Pancreas (tissue), 10 donors: ENCODE measurements around the gene GNG3. TPM values are rescaled to one million over a fixed set of nuclear protein-coding genes. Genes with fewer than 3 reads are reported as not detected.

Source experiments
- ATAC-seq, 4 donors: fragments of 200-7000 bp; cut with Tn5 transposase; one replicate each; pipeline versions ENCODE4 v1.8.0 to v1.9.1; 2020; ENCODE audit warnings: mild to moderate bottlenecking in 4 of 4, moderate library complexity in 4 of 4
- DNase-seq, 6 donors: peaks; one replicate each; pipeline ENCODE4 v3.0.0-alpha.2; 2020
- FAIRE-seq: peaks from 2 replicates; lab custom pipeline; 2012; peaks lifted over from hg19 to GRCh38; lab: Jason Lieb, UNC
- H3K27ac ChIP-seq, 4 donors: fragments of 200-600 bp; sonication (generic); 1 replicate in 3 of 4; 2 replicates in 1 of 4; pipeline versions ENCODE4 v1.5.0 to v1.8.0; 2020
- H3K27me3 ChIP-seq, 4 donors: fragments of 200-600 bp; one replicate each; pipeline ENCODE4 v1.8.0; 2021
- H3K36me3 ChIP-seq, 3 donors: fragments of 200-600 bp; sonication (generic) in 1 of 3; one replicate each; pipeline versions ENCODE4 v1.5.0 to v1.8.0; 2020 to 2021
- H3K4me1 ChIP-seq, 3 donors: fragments of 200-600 bp; one replicate each; pipeline ENCODE4 v1.8.0; 2021
- H3K4me3 ChIP-seq, 4 donors: fragments of 200-600 bp; sonication (generic) in 2 of 4; one replicate each; pipeline versions ENCODE4 v1.5.0 to v1.8.0; 2020 to 2021
- H3K9me3 ChIP-seq, 4 donors: fragments of 200-600 bp; one replicate each; pipeline ENCODE4 v1.8.0; 2021
- WGBS, 2 donors: extraction: QIAGEN DNeasy Blood & Tissue Kit; methylation state at CpG; one replicate each; pipeline ENCODE4 v1.1.7; 2013; 5-methylcytosine and 5-hydroxymethylcytosine counted together
- intact Hi-C, 3 donors: fragments of 100-400 bp; cut with DNase I; formaldehyde crosslinking; loops; one replicate each; pipeline versions ENCODE4 v1.11.1 to v1.14.2; 2022
- polyA plus RNA-seq, 2 donors: library from polyadenylated mRNA; stranded (reverse); fragments of 200-250 nt; gene quantifications; one replicate each; pipeline ENCODE4 v1.2.3, GENCODE V29; 2013
- total RNA-seq, 6 donors: library from RNA; stranded (reverse); fragmentation: NEBNext Ultra II Directional in 4 of 6; extraction: Animal tissue kit (Norgen Biotek cat#: 25700) in 4 of 6; gene quantifications; one replicate each; pipeline versions ENCODE4 v1.2.1 to v1.2.4, GENCODE V29; 2021 to 2023
- TF ChIP-seq, protein P1 (sequence below), 4 donors: fragments of 200-600 bp; sonication (generic) in 3 of 4; IDR thresholded peaks; one replicate each; pipeline versions ENCODE4 v1.5.0 to v1.8.0; 2021; ENCODE audit warnings: antibody characterized with exemption in 4 of 4
- donor health status: healthy with polysubstance abuse.
- donor health status: DM: no; HTN: no; CAD: no; lungs with moderate emphysema.
- donor health status: DM: no; HTN: no; CAD: no.
- donor health status: control.
- donor health status: control.
- donor health status: Bipolar disorder and iron deficiency.
- donor health status: DM: yes; HTN: yes; CAD: no.
- donor health status: DM: no; HTN: no; CAD: no.
- donor health status: DM: no; HTN: no; CAD: no.
- donor health status: DM: yes; HTN: yes; CAD: no.

Gene GNG3
- total and polyA plus RNA-seq, 8 donors, result 0.19 to 0.37 (median 0.26) TPM; not detected in 5

DNA sequence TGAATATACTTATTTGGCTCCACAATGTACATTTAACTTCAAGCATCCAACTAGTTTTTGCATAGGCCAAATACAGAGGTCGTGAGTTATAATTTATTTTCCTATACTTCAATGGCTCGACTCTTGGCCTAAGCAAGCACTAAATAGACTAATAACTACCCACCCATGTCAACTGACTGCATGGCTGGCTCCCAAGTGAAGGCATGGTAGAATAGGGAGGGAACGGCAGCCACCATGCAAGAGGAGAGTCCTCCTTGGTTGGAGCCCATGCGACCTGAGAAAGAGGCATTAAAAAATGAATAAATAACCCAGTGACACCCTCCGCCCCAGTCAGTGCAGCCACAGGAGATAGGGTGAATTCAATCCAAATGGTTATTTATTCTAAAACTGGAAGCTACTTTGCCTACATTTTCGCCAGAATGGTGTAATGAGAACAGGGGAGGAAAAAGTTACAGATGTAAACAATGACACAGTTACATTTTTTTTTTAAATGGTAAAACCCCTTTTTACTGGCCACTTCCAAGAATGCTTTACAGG is 4.9 kb downstream of the GNG3 start:
- intact Hi-C loops, result no loop called here
- peak overlapping the region; percentile 23 to 96 (median 77) for H3K27ac ChIP-seq
- H3K4me3 ChIP-seq, result peak overlapping the region in 2 of 4 donors; percentile 5 to 9
- no peaks in the 10 kb centered on the region for H3K27me3 ChIP-seq
- peaks cover 0 to 23% (median 20%) of the 10 kb centered on the region in 3 donors for H3K36me3 ChIP-seq
- no peaks in the 10 kb centered on the region for H3K9me3 ChIP-seq
- TF ChIP-seq, protein P1, sequence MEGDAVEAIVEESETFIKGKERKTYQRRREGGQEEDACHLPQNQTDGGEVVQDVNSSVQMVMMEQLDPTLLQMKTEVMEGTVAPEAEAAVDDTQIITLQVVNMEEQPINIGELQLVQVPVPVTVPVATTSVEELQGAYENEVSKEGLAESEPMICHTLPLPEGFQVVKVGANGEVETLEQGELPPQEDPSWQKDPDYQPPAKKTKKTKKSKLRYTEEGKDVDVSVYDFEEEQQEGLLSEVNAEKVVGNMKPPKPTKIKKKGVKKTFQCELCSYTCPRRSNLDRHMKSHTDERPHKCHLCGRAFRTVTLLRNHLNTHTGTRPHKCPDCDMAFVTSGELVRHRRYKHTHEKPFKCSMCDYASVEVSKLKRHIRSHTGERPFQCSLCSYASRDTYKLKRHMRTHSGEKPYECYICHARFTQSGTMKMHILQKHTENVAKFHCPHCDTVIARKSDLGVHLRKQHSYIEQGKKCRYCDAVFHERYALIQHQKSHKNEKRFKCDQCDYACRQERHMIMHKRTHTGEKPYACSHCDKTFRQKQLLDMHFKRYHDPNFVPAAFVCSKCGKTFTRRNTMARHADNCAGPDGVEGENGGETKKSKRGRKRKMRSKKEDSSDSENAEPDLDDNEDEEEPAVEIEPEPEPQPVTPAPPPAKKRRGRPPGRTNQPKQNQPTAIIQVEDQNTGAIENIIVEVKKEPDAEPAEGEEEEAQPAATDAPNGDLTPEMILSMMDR (IDR thresholded peaks at IDR 0.05), result no peak
- 35 to 44% methylated on average over 6 of the region's 6 CpGs for WGBS, 2 donors
- FAIRE-seq, result no peak
- peak; percentile 20 to 40 (median 36) for ATAC-seq
- peaks cover 38 to 54% (median 46%) of the 10 kb centered on the region in 3 donors for H3K4me1 ChIP-seq
- peak in 1 of 6 donors; percentile 32 for DNase-seq

DNA sequence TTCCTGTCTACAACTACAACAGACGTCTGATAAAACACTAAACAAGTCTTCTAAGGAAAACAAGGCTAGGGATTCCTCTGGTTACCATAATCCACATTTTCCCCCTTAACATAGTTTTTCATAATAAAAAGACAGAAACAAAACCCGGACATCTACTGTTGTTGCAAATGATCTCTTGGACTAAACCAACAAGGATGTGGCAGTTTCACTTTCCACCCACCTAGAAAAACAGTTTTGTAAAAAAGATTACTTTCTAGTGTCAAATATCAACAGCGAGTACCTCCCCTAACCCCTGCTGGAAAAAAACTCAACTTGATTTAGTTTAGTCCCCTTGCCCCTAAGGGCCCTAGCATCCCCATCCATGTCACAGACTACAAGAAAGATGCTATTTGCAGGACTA is 5.4 kb downstream of the GNG3 start:
- FAIRE-seq (no peak), DNase-seq (no peak), ATAC-seq (no peak)
- intact Hi-C loops, result no loop called here
- H3K9me3 ChIP-seq, result no peaks in the 10 kb centered on the region
- peaks cover 0 to 28% (median 25%) of the 10 kb centered on the region in 3 donors for H3K36me3 ChIP-seq
- H3K27ac ChIP-seq, result peak overlapping the region; percentile 23 to 96 (median 77)
- H3K4me1 ChIP-seq, result peaks cover 38 to 54% (median 46%) of the 10 kb centered on the region in 3 donors
- H3K4me3 ChIP-seq, result peak overlapping the region in 1 of 4 donors; percentile 9
- WGBS, 2 donors, result 14 to 23% methylated on average over 3 of the region's 3 CpGs
- TF ChIP-seq, protein P1 (IDR thresholded peaks at IDR 0.05), result no peak
- no peaks in the 10 kb centered on the region for H3K27me3 ChIP-seq

DNA sequence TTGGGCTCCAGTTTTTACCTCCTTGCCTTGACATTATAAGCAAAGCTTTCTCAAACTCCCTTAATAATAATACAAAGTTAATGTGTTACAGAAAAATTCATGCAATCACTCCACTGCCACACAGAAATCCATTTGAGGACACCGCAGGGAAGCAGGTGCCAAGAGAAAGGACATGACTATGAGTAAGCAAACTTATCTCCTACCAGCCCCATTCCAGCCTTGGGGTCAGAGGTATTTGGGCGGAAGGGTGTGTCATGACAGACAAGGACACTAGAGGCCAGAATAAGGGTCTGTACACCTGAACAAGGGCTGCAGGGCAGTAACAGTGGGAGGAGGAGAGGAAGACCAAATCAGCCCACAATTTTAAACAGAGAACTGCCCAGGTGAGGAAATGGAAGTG is 5.9 kb downstream of the GNG3 start:
- TF ChIP-seq, protein P1 (IDR thresholded peaks at IDR 0.05), result no peak
- no peak overlapping the region for H3K4me3 ChIP-seq
- H3K27ac ChIP-seq, result peak overlapping the region; percentile 23 to 96 (median 77)
- peak in 4 of 6 donors; percentile 61 to 80 (median 72) for DNase-seq
- intact Hi-C loops, result no loop called here
- no peaks in the 10 kb centered on the region for H3K9me3 ChIP-seq
- peak; percentile 48 to 64 (median 60) for ATAC-seq
- peaks cover 0 to 33% (median 27%) of the 10 kb centered on the region in 3 donors for H3K36me3 ChIP-seq
- WGBS, 2 donors, result 12 to 22% methylated on average over 2 of the region's 2 CpGs
- no peak for FAIRE-seq
- peaks cover 35 to 52% (median 43%) of the 10 kb centered on the region in 3 donors for H3K4me1 ChIP-seq
- H3K27me3 ChIP-seq, result no peaks in the 10 kb centered on the region

DNA sequence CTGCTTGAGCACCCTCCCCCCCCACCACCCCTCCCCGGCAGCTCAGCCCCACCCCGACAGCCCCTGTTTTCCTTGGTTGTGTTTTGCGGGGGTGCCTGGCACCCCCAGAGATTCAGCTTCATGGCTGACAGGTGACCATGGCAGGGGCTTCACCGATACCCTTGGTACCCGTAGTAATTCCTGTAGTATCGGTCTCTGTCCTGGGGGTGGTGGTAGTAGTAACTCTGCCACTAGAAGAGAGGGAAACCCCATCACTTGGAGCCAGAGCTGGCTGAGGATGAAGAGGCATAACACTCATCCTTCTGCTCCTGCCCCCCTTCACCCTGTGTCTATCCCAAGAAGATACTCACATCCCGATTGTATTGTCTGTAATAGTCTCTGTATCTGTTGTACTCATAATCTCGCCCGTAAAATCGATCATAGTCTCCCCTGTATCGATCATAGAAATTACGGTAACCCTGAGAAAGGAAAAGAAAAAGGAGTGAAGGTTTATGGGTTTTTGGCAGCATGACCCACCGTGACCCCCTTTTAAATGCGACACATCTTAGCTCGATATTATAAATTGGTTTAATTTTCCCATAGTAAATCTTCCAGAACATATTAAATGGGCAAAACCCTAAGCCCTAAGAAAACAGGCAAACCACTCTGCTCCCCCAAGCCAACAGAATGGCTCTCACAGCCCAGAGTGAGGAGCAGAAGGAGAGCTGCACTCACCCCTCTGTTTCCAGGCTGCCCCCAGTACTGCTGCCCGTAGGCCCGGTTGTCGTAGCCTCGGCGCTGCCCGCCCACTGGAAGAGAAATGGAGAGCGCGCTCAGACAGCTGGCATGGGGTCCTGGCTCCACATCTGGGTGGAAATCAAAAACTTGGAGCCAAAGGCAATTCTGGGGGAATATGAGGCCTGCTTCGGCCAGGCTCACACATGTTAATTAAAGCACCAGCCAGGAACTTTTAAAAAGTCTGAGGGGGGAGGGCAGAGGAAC is 8.0 kb downstream of the GNG3 start:
- ATAC-seq (no peak), DNase-seq (no peak), FAIRE-seq (no peak)
- peaks cover 4 to 53% (median 37%) of the 10 kb centered on the region in 3 donors for H3K36me3 ChIP-seq
- peaks cover 29 to 41% (median 33%) of the 10 kb centered on the region in 3 donors for H3K4me1 ChIP-seq
- H3K4me3 ChIP-seq, result no peak overlapping the region
- intact Hi-C loops, result no loop called here
- 87 to 93% methylated on average over 23 to 24 of the region's 24 CpGs for WGBS, 2 donors
- H3K27me3 ChIP-seq, result no peaks in the 10 kb centered on the region
- no peaks in the 10 kb centered on the region for H3K9me3 ChIP-seq
- no peak overlapping the region for H3K27ac ChIP-seq
- TF ChIP-seq, protein P1 (IDR thresholded peaks at IDR 0.05), result no peak
